Panc1 (cell line): ENCODE results near the gene DOCK8. TPM values are rescaled to one million over a fixed set of nuclear protein-coding genes. Genes with fewer than 3 reads are reported as not detected.

Experiments
- ATAC-seq: fragments of 200-7000 bp; cut with Tn5 transposase; 2 replicates; pipeline ENCODE4 v1.9.1; 2020; ENCODE audit warnings: mild to moderate bottlenecking, moderate library complexity
- BruUV-seq: library from RNA; stranded (reverse); fragments of 400-500 nt; replicated peaks from 2 replicates; lab custom pipeline; 2021; lab: Mats Ljungman, UMichigan
- CTCF ChIA-PET: fragments of 300-600 bp; sonication (Branson Sonifier 250); formaldehyde crosslinking; loops from one replicate; lab custom pipeline; 2022; ENCODE audit warnings: antibody characterized with exemption; lab: Charles Lee
- POLR2A ChIA-PET: fragments of 300-600 bp; sonication (Branson Sonifier 250); formaldehyde crosslinking; loops from one replicate; lab custom pipeline; 2022; ENCODE audit warnings: antibody characterized with exemption; lab: Charles Lee
- DNase-seq: peaks from one replicate; pipeline ENCODE4 v3.0.0-alpha.2; 2010; ENCODE audit warnings: low read depth, low spot score
- H3K27ac ChIP-seq: 2 replicates; pipeline ENCODE4 v1.5.1; 2011; ENCODE audit warnings: mild to moderate bottlenecking, low read length, inconsistent platforms
- H3K27me3 ChIP-seq: fragments of 200-500 bp; sonication (Bioruptor generic); 2 replicates; pipeline ENCODE4 v1.6.0; 2014; ENCODE audit warnings: low read length, inconsistent platforms; ENCODE audit not compliant: control insufficient read depth, insufficient read depth
- H3K36me3 ChIP-seq: fragments of 200-500 bp; sonication (Bioruptor generic); 2 replicates; pipeline ENCODE4 v1.5.1; 2014; ENCODE audit warnings: inconsistent platforms, mild to moderate bottlenecking, low read length, moderate library complexity; ENCODE audit not compliant: control insufficient read depth, insufficient read depth
- H3K4me1 ChIP-seq: 2 replicates; pipeline ENCODE4 v1.5.1; 2011; ENCODE audit warnings: inconsistent platforms, mild to moderate bottlenecking, low read length, moderate library complexity; ENCODE audit not compliant: control insufficient read depth, insufficient read depth
- H3K4me3 ChIP-seq, 2 experiments: 2 replicates each; pipeline ENCODE4 v1.5.1; 2011 to 2012; ENCODE audit warnings: low read depth in 2 of 2, low read length in 2 of 2, mild to moderate bottlenecking in 2 of 2, inconsistent platforms in 1 of 2, moderate library complexity in 1 of 2
- H3K9me3 ChIP-seq: fragments of 200-500 bp; sonication (Bioruptor generic); 2 replicates; pipeline ENCODE4 v1.5.1; 2014; ENCODE audit warnings: low read depth, mild to moderate bottlenecking, inconsistent platforms, low read length, moderate library complexity; ENCODE audit not compliant: control insufficient read depth, insufficient read depth
- POLR2AphosphoS5 ChIP-seq: IDR thresholded peaks from 2 replicates; pipeline ENCODE4 v1.6.1; 2012; ENCODE audit warnings: mild to moderate bottlenecking, low read depth, low read length, moderate library complexity
- SIN3A ChIP-seq: IDR thresholded peaks from 2 replicates; pipeline ENCODE4 v1.6.1; 2012; ENCODE audit warnings: low read depth, mild to moderate bottlenecking, low read length, moderate library complexity, borderline replicate concordance; ENCODE audit not compliant: insufficient read depth
- TCF7L2 ChIP-seq: IDR thresholded peaks from 2 replicates; pipeline ENCODE4 v1.6.1; 2011; ENCODE audit warnings: mild to moderate bottlenecking, low read depth, low read length, inconsistent platforms
- in situ Hi-C: cut with HindIII; loops from 2 replicates; pipeline ENCODE4 v1.10.0; 2016; ENCODE audit warnings: low sequenced_read_pairs, low pct_unique_long_range_greater_than_20kb
- intact Hi-C: fragments of 100-400 bp; cut with micrococcal nuclease; formaldehyde crosslinking; loops from one replicate; pipeline ENCODE4 v1.10.0; 2022; ENCODE audit not compliant: unreplicated experiment
- total RNA-seq: library from RNA; stranded (reverse); gene quantifications from one replicate; pipeline ENCODE4 v1.2.1, GENCODE V29; 2021; ENCODE audit not compliant: unreplicated experiment
- TF ChIP-seq, protein P1 (sequence below): fragments of 450-650 bp; IDR thresholded peaks from 2 replicates; pipeline ENCODE4 v1.5.1; 2017; ENCODE audit warnings: mild to moderate bottlenecking
- TF ChIP-seq, protein P2 (sequence below), 2 experiments: IDR thresholded peaks; 2 replicates each; pipeline ENCODE4 v1.6.1; 2011 to 2012; ENCODE audit warnings: low read depth in 2 of 2, control low read depth in 1 of 2, low read length in 1 of 2, mild to moderate bottlenecking in 1 of 2, moderate library complexity in 1 of 2; ENCODE audit not compliant: insufficient read depth in 1 of 2

DOCK8 gene
- total RNA-seq, 1 experiment from 2014 or later = 1.4 TPM

DNA sequence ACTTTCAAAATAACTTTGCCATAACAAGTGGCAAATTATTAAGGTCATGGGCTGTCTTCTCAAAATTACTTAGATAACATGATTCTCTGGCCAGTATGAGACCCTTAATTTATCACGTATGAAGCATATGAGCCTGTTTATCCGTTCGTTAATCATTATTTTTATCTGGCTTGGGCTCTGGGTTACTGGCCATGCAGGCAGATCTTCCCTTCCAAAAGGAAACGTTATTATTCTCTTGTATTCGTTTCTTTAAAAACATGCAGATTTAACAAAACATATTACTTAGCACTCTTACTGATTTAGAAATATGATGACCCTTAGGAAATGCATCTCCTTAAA lies 148.6 kb downstream of the DOCK8 start:
- BruUV-seq = no TSS peak
- DNase-seq (no peak), ATAC-seq (no peak)
- TF ChIP-seq SIN3A (no peak), POLR2AphosphoS5 (no peak), TCF7L2 (no peak)
- TF ChIP-seq, protein P1, sequence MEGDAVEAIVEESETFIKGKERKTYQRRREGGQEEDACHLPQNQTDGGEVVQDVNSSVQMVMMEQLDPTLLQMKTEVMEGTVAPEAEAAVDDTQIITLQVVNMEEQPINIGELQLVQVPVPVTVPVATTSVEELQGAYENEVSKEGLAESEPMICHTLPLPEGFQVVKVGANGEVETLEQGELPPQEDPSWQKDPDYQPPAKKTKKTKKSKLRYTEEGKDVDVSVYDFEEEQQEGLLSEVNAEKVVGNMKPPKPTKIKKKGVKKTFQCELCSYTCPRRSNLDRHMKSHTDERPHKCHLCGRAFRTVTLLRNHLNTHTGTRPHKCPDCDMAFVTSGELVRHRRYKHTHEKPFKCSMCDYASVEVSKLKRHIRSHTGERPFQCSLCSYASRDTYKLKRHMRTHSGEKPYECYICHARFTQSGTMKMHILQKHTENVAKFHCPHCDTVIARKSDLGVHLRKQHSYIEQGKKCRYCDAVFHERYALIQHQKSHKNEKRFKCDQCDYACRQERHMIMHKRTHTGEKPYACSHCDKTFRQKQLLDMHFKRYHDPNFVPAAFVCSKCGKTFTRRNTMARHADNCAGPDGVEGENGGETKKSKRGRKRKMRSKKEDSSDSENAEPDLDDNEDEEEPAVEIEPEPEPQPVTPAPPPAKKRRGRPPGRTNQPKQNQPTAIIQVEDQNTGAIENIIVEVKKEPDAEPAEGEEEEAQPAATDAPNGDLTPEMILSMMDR = no peak
- TF ChIP-seq, protein P2, sequence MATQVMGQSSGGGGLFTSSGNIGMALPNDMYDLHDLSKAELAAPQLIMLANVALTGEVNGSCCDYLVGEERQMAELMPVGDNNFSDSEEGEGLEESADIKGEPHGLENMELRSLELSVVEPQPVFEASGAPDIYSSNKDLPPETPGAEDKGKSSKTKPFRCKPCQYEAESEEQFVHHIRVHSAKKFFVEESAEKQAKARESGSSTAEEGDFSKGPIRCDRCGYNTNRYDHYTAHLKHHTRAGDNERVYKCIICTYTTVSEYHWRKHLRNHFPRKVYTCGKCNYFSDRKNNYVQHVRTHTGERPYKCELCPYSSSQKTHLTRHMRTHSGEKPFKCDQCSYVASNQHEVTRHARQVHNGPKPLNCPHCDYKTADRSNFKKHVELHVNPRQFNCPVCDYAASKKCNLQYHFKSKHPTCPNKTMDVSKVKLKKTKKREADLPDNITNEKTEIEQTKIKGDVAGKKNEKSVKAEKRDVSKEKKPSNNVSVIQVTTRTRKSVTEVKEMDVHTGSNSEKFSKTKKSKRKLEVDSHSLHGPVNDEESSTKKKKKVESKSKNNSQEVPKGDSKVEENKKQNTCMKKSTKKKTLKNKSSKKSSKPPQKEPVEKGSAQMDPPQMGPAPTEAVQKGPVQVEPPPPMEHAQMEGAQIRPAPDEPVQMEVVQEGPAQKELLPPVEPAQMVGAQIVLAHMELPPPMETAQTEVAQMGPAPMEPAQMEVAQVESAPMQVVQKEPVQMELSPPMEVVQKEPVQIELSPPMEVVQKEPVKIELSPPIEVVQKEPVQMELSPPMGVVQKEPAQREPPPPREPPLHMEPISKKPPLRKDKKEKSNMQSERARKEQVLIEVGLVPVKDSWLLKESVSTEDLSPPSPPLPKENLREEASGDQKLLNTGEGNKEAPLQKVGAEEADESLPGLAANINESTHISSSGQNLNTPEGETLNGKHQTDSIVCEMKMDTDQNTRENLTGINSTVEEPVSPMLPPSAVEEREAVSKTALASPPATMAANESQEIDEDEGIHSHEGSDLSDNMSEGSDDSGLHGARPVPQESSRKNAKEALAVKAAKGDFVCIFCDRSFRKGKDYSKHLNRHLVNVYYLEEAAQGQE (IDR thresholded peaks at IDR 0.05; ENCODE audit: insufficient read depth in 1 of 2, low read depth in 2 of 2, low read length in 1 of 2) = no peak
- POLR2A ChIA-PET = no interaction called here
- H3K27me3 ChIP-seq = no peaks in the 10 kb centered on the region
- H3K4me1 ChIP-seq = no peaks in the 10 kb centered on the region
- no peaks in the 10 kb centered on the region for H3K36me3 ChIP-seq
- in situ Hi-C loops (no loop called here), intact Hi-C loops (no loop called here)
- no peak overlapping the region for H3K27ac ChIP-seq
- CTCF ChIA-PET = no interaction called here
- H3K9me3 ChIP-seq = no peaks in the 10 kb centered on the region
- H3K4me3 ChIP-seq = no peak overlapping the region

DNA sequence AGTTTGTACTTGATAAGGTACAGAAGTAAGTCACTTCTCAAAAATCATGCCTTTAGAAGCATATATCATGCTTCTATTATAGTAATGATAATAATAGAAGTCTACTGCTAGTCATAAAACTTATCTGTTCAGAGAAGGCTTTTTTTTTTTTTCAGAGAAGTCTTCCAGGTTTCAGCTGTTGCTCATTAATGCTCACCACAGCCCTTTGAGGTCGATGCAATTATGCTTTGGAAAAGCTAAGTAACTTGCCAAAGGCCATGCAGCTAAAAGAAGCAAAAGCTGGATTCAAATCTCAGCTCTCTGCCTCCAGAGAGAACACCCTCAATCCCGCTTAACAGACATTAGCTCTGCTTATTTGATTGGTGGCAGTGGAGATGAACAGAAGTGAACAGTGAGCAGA lies 150.8 kb downstream of the DOCK8 start:
- no TSS peak for BruUV-seq
- no peaks in the 10 kb centered on the region for H3K9me3 ChIP-seq
- ChIA-PET POLR2A (no interaction called here), CTCF (no interaction called here)
- intact Hi-C loops = no loop called here
- no peak for TF ChIP-seq SIN3A
- TF ChIP-seq POLR2AphosphoS5 = no peak
- TF ChIP-seq, protein P2 (IDR thresholded peaks at IDR 0.05; ENCODE audit: insufficient read depth in 1 of 2, low read depth in 2 of 2, low read length in 1 of 2) = no peak
- TF ChIP-seq TCF7L2 = no peak
- TF ChIP-seq, protein P1 = no peak
- DNase-seq (no peak), ATAC-seq (no peak)
- H3K27ac ChIP-seq = no peak overlapping the region
- no peaks in the 10 kb centered on the region for H3K36me3 ChIP-seq
- H3K4me3 ChIP-seq = no peak overlapping the region
- no peaks in the 10 kb centered on the region for H3K27me3 ChIP-seq
- in situ Hi-C loops = no loop called here
- no peaks in the 10 kb centered on the region for H3K4me1 ChIP-seq
